GM21825 (cell line): Measurements from ENCODE around the gene CCDC69.
"Not testable (repeated sequence)": the region's sequence is repeated elsewhere in the genome, so short reads cannot be mapped to it uniquely, and the experiment has no call there.

ENCODE experiments used
- ATAC-seq: cut with Tn5 transposase; IDR thresholded peaks from one replicate; pipeline ENCODE4 v1.9.1; 2021; ENCODE audit warnings: mild to moderate bottlenecking, moderate library complexity; ENCODE audit not compliant: unreplicated experiment

Gene CCDC69

DNA sequence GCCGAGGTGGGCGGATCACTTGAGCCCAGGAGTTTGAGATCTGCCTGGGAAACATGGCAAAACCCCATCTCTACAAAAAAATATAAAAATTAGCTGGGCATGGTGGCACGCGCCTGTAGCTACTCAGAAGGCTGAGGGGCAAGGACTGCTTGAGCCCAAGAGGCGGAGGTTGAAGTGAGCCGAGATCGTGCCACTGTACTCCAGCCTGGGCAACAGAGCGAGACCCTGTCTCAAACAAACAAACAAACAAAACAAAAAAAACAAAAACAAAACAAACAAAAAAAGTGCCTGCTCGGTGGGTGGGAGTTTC lies 26.6 kb downstream of the CCDC69 start:
- not testable (repeated sequence) for ATAC-seq

DNA sequence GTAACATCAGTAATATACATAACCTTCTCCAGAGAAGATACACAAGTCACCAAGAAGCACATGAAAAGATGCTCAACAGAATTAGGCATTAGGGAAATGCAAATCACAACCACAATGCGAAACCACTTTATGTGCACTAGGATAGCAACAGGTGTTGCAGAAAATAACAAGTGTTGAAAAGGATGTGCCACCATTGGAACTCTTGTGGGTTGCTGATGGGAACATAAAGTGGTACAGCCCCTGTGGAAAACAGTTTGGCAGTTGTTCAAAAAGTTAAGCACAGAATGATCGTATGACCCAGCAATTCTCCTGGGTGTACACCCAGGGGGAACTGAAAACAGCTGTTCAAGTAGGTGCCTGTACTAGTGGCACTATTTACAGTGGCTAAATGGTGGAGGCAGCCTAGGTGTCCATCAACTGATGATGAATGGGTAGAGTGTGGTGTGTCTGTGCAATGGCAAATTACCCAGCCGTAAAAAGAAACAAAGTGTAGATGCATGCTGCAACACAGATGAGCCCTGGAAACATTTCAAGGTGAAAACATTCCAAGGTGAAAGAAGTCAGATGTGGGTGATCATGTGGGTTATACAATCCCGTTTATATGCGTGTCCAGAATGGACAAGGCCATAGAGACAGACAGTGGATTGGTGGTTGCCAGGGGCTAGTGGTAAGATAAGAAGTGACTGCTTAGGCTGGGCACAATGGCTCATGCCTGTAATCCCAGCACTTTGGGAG lies 27.2 kb downstream of the CCDC69 start:
- ATAC-seq = peak; percentile 96

DNA sequence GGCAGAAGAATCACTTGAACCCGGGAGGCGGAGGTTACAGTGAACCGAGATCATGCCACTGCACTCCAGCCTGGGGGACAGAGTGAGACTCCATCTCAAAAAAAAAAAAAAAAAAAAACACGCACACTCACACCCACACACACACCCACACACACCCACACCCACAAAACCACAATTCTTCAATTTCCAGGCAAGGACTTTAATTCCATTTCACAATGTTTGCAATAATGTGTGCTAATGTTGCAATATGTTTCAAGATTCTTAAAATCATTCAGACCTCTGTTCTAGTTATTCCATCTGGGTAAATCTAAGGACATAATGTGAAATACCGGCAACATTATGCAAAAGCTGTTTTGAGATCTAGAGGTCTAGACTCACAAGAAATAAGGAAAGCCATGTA lies 28.3 kb downstream of the CCDC69 start:
- no peak for ATAC-seq

DNA sequence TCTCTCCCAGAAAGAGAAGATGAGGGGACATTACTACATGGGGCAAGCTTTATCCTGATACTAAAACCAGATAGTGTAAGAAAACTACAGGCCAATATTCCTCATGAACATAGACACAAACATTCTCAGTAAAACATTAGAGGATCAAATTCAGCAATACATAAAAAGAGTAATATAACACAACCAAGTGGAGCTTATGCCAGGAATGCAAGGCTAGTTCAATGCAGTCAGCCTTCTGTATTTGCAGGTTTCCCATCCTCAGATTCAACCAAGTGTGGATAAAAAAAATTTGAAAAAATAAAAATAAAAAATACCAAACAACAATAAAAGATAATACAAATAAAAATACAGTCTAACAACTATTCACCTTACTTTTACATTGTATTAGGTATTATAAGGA lies 31.3 kb downstream of the CCDC69 start:
- no peak for ATAC-seq

DNA sequence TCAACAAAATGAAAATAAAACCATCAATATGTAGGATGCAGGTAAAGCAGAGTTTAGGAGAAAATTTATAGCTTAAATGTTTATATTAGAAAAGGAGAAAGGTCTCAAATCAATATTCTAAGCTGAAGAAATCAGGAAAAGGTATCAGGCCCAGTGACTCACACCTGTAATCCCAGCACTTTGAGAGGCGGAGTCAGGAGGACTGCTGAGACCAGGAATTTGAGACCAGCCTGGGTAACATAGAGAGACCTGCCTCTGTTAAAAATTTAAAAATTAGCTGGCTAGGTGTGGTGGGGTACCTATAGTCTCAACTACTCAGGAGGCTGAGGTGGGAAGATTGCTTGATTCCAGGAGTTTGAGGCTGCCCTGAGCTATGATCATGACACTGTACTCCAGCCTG lies 32.2 kb downstream of the CCDC69 start:
- ATAC-seq = no peak

DNA sequence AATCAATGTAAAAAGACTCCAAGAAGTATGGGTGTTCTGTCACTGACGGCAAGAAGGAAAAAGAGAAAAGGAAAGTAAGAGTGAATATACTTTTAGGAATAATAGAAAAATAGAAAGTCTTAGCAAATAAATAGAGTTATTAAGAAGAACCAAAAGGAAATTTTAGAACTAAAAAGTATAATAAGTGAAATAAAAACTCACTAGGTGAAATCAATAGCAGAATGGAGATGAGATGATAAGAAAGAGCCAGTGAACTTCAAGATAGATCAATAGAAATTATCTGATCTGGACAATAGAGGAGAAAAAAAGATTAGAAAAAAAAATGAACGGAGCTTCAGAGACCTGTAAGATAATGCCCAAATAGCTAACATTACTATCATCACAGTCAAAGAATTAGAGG lies 34.7 kb downstream of the CCDC69 start:
- ATAC-seq = no peak

DNA sequence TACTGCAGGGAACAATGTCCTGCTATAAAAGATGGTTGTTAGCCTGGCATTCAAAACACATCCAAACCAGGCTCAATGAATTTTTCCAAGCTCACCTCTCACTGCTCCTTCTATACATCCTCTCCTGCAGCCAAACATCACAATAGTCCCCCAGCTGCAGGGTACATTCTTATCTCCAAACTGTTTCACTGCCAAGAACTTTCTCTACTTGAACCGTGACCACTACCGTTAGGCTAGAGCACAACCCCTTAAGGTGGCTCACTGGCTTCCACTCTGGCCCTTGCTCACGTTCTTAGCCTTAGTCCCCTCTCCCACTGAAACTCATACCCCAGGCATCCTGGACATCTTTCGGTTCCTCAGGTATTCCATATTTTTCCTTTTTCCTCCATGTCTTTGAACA lies 37.4 kb downstream of the CCDC69 start:
- no peak for ATAC-seq

DNA sequence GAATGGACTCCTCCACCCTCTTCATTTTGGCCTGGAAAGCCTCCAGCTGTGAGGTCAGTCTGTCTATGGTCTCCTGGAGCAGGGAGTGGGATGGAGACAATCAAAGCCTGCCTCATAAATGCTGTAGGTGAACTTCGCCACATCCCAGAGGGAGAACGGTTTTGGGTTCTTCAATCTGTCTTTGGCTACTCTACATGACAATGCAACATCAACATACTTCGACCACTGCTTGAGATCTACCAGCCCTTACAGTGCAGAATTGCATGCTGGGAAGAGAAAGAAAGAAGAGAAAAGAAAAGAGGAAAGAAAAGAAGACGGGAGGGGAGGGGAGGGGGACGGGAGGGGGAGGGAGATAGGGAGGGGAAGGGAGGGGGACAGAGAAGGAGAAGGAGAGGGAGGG lies 37.8 kb downstream of the CCDC69 start:
- ATAC-seq = no peak

DNA sequence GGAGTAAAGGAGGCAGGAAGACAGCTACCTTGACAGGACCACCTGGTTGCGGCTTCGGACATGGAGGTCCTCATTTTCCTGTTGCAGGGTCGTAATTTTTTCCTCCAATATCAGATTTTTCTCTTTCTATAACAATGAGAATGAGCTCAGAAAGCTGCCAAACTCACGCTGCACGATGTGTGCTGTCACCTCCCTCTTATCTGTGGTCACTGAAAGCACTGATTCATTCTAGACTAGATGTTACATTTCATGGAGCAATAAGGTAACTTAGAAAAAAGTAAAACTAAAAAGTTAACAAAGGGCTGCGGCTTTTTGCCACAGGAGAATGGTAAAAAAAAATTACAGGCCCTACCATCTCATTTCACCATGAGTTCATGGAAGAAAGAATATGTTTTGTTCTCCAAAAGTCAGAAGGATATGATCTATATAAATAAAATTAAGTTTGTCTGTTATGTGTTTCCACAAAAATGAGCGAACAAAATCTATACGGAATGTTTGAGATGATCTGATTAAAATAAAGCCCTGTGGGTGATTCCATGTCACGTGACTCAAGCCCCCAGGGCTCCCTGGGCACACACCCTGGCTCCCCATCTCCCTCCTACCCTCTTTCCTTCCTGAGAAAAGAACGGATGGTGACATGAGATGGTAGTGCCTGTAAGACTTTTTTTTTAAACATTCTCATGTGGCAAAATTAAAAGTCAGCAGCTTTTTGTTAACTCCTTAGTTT lies 39.4 kb downstream of the CCDC69 start:
- no peak for ATAC-seq

DNA sequence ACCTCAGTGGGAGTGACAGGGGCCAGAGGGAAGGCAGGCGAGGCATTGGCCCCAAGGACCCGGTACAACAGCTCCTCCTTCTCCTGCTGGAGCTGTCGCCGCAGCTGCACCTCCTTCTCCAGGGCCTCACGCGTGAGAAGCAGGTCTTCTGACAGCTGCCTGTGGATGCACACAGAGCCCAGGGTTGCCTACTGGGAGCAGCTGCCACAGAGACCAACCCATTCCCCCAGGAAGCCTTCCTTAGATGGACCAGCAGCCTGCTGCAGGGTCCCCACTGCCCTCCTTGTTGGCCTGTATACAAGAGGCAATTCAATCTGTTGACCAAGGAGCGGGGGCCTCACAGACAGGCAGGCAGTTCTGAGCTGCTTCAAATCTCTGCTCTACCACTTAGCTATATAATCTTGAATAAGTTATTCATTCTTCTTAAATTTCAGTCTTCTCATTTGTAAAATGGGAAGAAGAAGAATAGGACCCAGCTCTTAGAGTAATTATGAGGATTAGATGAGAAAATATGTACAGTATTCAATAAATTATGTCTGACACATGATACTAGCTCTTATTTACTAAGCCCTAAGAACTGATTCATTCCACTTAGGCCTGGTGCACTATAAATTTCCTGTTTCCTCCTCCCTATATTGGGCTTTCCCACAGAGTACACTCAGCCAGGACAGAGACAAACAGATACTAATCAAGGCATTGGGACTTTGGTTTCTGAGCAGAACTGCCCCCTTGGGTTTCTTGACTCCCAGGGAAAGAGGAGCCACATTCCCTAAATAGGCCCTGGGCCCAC lies 40.2 kb downstream of the CCDC69 start:
- no peak for ATAC-seq

DNA sequence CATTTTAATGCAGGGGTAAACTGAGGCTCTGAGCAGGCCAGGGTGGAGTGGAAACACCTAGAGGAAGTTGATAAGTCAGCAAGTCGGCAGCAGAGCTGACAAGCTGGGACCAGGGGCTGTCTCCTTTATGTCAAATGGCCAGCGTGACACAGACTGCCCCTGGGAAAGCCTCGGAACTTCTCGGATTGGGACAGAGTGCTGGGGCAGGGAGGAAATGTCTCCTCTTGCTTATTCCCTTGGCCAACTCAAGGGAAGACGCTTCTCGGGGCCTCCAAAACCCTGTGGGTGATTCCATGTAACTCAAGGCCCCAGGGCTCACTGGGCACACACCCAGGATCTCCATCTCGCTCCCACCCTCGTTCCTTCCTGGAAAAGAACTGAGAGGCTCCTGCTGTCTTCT lies 40.9 kb downstream of the CCDC69 start:
- no peak for ATAC-seq

DNA sequence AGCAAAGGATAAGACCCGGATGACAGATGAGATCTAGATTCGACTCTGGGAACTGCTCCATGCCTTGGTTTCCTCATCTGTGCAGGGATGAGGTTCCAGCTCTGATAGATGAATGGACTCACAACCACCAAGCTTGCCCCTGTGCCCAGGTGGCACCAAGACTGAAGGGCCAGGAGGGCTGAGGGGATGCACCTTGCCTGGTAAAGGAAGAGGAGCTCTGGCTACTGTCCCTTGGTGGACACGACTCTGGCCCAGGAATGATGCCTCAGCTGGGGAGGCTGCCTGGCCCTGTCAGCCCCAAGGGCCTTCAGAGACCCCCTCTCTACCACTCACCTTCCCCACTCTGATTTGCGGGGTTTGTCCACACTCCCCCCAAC lies 41.4 kb downstream of the CCDC69 start:
- no peak for ATAC-seq

DNA sequence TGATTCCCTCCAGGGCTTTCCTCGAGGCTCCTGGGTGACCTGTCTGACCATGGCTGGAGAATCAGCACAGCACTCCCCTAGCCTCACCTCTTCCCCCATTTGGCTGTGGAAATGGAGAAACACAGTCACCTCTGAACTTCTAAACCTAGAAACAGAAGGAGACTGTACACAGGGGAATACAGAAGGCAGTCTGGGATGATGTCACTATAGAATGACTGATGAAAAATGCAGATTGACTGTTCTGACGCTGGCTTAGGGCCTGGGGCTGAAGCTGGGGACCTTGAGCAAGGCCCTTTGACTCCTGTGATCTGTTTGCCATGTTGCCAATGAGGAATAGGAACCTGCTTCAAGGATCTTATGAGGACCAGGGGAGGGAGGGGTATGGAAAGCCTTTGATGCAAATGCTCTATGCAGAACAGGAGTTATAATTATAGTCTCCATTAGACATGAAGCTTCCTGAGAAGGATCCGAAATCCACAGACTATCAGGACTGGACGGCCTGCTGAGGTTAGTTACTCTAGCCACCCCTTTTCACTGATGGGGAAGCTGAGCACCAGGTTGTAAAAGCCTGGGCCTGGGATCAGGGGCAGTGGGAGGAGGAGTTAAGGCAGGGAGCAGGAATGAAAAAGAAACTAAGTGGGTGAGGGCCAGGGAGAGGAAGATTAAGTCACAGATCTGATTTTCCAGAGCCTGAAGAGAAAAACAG lies 41.9 kb downstream of the CCDC69 start:
- no peak for ATAC-seq

DNA sequence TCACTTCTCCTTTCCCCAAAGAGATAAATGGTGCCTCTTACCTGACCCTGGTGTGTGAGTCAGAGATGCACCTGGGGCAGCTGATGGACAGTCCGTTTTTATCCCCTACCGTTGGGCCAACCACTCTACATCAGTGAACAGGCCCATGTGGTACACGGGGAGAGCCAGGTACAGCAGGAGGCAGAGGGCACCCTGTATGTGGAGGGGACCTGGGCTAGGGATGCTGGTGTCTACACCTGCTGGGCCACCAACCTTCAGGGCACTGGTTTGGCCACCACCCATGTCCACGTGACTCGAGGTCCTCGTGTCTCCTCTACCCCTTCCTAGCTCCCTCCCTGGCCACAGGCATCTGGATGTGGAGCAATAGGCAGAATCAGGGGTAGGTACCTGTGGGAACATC lies 43.6 kb downstream of the CCDC69 start:
- ATAC-seq = no peak

DNA sequence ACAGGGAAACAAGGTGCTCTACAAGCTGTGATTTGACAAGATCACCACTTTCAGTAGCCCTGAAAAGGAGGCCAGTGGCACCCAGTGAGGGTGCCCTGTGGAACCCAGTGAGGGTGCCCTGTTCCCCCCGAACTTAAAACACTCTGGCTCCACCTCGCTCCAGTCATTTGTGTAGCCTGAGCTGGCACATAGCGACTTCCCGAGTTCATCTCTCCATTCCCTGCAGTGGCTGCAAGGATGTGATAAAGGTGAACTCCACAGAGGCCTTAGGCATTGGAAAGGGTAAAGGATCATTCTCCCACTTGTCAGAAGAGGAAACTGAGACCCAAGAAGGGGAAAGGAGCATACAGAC lies 44.4 kb downstream of the CCDC69 start:
- ATAC-seq = no peak

DNA sequence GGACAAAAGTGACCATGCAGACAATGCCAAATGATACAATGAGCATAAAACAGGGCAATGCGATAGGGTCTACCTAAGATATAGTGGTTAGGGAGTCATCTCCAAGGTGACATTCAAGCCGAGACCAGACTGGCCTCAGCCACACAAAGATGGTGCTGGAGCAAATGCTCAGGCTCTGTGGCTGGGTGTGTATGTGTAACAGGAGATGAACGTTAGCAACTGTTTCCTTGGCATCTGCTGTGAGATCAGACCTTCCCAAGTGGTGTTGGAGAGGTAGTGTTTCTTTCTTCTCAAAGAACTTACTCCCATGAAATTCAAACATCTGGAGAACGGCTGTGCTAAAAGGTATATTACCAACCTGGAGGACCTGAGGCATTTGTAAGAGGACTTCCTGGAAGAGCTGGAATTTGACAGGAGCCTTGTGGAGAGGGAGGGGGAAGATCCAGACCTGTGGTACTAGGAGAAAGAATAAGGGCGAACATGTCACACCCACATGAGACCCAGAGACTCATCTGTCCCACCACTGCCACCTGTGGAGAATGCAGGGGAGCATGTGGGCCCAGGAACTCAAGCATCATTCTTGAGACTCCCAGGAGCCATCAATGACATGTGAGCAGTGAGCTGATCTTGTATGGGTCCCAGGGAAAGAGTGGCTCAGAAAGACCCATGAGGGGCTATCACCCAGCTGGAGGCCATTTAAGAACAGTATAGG lies 45.0 kb downstream of the CCDC69 start:
- ATAC-seq = no peak

DNA sequence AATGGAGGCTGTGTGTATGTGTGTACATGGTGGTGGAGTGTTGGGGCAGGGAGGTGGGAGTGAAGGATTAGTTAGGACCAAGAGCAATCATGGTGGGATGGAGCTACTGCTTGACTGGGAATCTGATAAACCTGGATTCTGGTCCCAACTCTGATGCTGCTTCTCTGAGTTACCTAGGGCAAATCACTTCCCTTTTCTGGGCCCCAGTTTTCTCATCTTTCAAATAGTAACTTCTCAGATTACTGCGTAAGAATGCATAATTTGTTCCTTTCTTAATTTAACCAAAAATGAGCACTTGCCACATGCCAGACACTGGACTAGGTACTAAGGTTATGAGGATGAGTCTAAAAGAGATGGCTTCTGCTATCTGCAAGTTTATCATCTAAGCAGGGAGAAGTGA lies 45.5 kb downstream of the CCDC69 start:
- no peak for ATAC-seq

DNA sequence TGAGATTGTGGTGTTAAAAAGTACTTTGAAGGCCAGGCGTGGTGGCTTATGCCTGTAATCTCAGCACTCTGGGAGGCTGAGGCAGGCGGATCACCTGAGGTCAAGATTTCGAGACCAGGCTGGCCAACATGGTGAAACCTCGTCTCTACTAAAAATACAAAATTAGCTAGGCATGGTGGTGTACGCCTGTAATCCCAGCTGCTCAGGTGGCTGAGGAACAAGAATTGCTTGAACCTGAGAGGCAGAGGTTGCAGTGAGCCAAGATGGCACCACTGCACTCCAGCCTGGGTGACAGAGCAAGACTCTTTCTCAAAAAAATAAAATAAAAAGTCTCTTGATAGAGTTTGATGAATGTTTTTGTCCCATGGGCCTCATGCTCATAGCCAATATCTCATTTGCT lies 47.6 kb downstream of the CCDC69 start:
- ATAC-seq = not testable (repeated sequence)

DNA sequence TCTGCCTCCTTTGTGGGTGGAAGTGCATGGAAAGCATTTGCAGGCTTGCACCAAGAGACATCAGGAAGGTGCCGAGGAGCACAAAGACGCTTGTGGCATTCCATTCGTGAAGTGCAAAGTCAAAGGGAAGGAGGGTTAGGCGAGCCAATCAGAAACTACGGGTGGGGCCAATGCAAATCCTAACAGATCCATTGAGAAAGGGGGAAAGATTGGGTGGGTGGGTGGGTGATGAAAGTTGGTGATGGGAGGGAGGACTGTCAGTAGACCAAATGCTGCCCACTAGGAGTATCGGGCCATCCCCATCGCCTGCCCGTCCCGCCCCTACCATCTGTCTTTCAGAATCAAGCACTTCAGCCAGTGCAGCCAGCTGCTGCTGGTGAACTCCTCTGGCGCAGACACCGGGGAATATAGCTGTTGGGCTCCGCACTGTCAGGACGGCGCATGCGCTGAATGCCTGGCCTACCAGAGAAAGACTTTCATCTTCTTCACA lies 49.2 kb downstream of the CCDC69 start:
- no peak for ATAC-seq

DNA sequence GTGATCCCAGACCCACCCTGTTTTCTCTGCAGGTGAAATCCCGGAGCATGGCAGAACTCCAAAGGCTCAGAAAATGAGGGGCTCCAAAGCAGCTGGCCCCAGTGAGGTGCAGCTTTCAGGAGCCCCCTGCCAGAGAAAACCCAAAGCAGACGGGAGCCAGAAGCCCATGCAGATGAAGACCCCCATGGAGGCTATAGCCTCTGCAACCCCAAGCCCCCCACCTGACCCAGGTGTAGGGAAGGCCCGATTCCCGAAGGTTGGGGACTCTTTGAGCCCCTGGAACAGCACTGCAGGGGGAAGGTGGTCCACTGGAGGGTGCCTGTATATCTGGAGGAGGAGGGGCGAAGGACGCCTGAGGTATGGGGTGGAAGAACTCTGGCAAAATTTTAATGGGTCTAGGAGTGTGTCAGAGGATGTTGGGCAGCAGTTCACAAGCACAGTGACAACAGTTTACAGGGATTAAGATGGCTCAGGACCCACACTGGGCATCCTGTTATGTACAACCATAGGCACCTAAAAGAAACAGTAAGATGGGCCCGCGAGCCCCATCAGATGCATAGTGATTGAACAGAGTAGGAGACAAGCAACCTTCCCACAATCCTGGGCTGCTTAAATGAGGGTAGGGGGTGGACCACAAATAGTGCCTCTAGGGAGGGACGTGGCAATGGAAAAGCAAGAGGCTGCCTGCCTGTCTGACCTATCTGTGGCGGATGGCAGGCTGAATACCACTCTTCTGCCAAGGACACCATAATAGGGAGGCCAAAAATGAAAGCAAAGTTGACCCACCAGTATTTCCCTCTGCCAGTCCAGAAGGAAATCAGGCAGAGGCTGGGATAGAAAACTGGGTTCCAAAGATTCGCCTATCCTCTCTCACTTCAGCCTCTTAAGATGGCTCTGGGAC lies 49.9 kb downstream of the CCDC69 start:
- ATAC-seq = no peak
